ENCODE measurements around the gene ATP2B2.

The ATP2B2 gene

GRCh38 chr3:10510743-10511432 is 5.5 kb upstream of the ATP2B2 start:
- no peak for DNase-seq

- no peak for DNase-seq
Observed at GRCh38 chr3:10510086-10510742, 4.8 kb upstream of the ATP2B2 start.

GRCh38 chr3:10509325-10509724 is 3.9 kb upstream of the ATP2B2 start:
- no peak for DNase-seq

GRCh38 chr3:10508619-10509260 is 3.4 kb upstream of the ATP2B2 start:
- DNase-seq: no peak

GRCh38 chr3:10508235-10508618 is 2.8 kb upstream of the ATP2B2 start:
- DNase-seq: no peak

GRCh38 chr3:10507331-10507730 is 1.9 kb upstream of the ATP2B2 start:
- DNase-seq: no peak

- DNase-seq: no peak
Observed at GRCh38 chr3:10506696-10507095, 1.3 kb upstream of the ATP2B2 start.

GRCh38 chr3:10505791-10506585 is 602 bp upstream of the ATP2B2 start:
- no peak for DNase-seq

GRCh38 chr3:10504171-10505049 is 976 bp downstream of the ATP2B2 start:
- DNase-seq: no peak

- DNase-seq: no peak
Observed at GRCh38 chr3:10503217-10503796, 2.1 kb downstream of the ATP2B2 start.

- no peak for DNase-seq
Observed at GRCh38 chr3:10502185-10502880, 3.1 kb downstream of the ATP2B2 start.

GRCh38 chr3:10501664-10502052 is 3.7 kb downstream of the ATP2B2 start:
- no peak for DNase-seq

GRCh38 chr3:10500717-10501663 is 4.4 kb downstream of the ATP2B2 start:
- no peak for DNase-seq

GRCh38 chr3:10498271-10498670 is 7.1 kb downstream of the ATP2B2 start:
- DNase-seq: no peak

GRCh38 chr3:10497439-10497838 is 7.9 kb downstream of the ATP2B2 start:
- DNase-seq: no peak

- no peak for DNase-seq
Observed at GRCh38 chr3:10496121-10496863, 9.1 kb downstream of the ATP2B2 start.

GRCh38 chr3:10495614-10496013 is 9.8 kb downstream of the ATP2B2 start:
- DNase-seq: no peak

GRCh38 chr3:10495003-10495402 is 10.4 kb downstream of the ATP2B2 start:
- no peak for DNase-seq

GRCh38 chr3:10494180-10494579 is 11.2 kb downstream of the ATP2B2 start:
- no peak for DNase-seq

Measured in femur (tissue), 1 donor.